ENCODE results near the gene ADARB2. TPM values are rescaled to one million over a fixed set of nuclear protein-coding genes. Genes with fewer than 3 reads are reported as not detected.

Gene ADARB2
- total and polyA plus RNA-seq, 2 experiments from 2014 or later, result 2.0 to 5.0 TPM

DNA sequence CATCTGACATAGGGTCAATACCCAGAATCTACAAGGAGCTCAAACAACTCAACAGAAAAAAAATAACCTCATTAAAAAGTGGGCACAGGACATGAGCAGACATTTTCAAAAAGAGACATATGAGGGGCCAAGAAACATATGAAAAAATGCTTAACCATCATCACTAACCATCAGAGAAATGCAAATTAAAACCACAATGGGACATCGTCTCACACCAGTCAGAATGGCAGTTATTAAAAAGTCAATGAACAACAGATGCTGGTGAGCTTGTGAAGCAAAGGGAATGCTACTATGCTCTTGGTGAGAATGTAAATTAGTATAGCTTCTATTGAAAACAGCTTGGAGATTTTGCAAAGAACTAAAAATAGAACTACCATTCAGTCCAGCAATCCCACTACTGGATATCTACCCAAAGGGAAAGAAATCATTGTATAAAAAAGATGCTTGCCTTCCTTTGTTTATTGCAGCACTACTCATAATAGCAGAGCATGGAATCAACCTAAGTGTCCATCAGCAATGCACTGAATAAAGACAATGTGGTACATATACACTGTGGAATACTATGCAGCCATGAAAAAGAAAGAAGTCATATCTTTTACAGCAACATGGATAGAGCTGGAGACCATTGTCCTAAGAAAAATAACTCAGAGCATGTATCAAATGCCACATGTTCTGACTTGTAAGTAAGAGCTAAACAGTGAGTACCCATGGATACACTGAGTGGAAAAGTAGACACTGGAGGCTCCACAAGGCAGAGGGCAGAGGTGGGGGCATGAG lies 139.8 kb downstream of the ADARB2 start:
- TF ChIP-seq, protein P1, sequence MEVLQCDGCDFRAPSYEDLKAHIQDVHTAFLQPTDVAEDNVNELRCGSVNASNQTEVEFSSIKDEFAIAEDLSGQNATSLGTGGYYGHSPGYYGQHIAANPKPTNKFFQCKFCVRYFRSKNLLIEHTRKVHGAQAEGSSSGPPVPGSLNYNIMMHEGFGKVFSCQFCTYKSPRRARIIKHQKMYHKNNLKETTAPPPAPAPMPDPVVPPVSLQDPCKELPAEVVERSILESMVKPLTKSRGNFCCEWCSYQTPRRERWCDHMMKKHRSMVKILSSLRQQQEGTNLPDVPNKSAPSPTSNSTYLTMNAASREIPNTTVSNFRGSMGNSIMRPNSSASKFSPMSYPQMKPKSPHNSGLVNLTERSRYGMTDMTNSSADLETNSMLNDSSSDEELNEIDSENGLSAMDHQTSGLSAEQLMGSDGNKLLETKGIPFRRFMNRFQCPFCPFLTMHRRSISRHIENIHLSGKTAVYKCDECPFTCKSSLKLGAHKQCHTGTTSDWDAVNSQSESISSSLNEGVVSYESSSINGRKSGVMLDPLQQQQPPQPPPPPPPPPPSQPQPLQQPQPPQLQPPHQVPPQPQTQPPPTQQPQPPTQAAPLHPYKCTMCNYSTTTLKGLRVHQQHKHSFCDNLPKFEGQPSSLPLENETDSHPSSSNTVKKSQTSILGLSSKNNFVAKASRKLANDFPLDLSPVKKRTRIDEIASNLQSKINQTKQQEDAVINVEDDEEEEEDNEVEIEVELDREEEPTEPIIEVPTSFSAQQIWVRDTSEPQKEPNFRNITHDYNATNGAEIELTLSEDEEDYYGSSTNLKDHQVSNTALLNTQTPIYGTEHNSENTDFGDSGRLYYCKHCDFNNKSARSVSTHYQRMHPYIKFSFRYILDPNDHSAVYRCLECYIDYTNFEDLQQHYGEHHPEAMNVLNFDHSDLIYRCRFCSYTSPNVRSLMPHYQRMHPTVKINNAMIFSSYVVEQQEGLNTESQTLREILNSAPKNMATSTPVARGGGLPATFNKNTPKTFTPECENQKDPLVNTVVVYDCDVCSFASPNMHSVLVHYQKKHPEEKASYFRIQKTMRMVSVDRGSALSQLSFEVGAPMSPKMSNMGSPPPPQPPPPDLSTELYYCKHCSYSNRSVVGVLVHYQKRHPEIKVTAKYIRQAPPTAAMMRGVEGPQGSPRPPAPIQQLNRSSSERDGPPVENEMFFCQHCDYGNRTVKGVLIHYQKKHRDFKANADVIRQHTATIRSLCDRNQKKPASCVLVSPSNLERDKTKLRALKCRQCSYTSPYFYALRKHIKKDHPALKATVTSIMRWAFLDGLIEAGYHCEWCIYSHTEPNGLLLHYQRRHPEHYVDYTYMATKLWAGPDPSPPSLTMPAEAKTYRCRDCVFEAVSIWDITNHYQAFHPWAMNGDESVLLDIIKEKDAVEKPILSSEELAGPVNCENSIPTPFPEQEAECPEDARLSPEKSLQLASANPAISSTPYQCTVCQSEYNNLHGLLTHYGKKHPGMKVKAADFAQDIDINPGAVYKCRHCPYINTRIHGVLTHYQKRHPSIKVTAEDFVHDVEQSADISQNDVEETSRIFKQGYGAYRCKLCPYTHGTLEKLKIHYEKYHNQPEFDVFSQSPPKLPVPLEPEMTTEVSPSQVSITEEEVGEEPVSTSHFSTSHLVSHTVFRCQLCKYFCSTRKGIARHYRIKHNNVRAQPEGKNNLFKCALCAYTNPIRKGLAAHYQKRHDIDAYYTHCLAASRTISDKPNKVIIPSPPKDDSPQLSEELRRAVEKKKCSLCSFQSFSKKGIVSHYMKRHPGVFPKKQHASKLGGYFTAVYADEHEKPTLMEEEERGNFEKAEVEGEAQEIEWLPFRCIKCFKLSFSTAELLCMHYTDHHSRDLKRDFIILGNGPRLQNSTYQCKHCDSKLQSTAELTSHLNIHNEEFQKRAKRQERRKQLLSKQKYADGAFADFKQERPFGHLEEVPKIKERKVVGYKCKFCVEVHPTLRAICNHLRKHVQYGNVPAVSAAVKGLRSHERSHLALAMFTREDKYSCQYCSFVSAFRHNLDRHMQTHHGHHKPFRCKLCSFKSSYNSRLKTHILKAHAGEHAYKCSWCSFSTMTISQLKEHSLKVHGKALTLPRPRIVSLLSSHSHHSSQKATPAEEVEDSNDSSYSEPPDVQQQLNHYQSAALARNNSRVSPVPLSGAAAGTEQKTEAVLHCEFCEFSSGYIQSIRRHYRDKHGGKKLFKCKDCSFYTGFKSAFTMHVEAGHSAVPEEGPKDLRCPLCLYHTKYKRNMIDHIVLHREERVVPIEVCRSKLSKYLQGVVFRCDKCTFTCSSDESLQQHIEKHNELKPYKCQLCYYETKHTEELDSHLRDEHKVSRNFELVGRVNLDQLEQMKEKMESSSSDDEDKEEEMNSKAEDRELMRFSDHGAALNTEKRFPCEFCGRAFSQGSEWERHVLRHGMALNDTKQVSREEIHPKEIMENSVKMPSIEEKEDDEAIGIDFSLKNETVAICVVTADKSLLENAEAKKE (CRISPR knock-in tag; IDR thresholded peaks at IDR 0.05), result no peak
- TF ChIP-seq REST (IDR thresholded peaks at IDR 0.05; ENCODE audit: unreplicated experiment) (no peak), EZH2 (IDR thresholded peaks at IDR 0.05; ENCODE audit: low read depth, unreplicated experiment) (no peak), STAT1 (IDR thresholded peaks at IDR 0.05; ENCODE audit: unreplicated experiment) (no peak), ZNF114 (CRISPR knock-in tag; IDR thresholded peaks at IDR 0.05) (no peak), POLR2AphosphoS5 (IDR thresholded peaks at IDR 0.05; ENCODE audit: low read depth) (no peak), EZH2phosphoT487 (IDR thresholded peaks at IDR 0.05; ENCODE audit: unreplicated experiment) (no peak), ETS1 (IDR thresholded peaks at IDR 0.05) (no peak), JUNB (IDR thresholded peaks at IDR 0.05; ENCODE audit: unreplicated experiment) (no peak), CTCF (conservative IDR thresholded peaks at IDR 0.05; ENCODE audit: low read depth in 2 of 2) (no peak), ZNF331 (CRISPR knock-in tag; IDR thresholded peaks at IDR 0.05; ENCODE audit: low read depth) (no peak), CREB1 (CRISPR knock-in tag; IDR thresholded peaks at IDR 0.05; ENCODE audit: low read depth) (no peak), NANOG (IDR thresholded peaks at IDR 0.05; ENCODE audit: borderline replicate concordance) (no peak)

More for the DNA sequence above, 139.8 kb downstream of the ADARB2 start:
- Histone ChIP-seq H3K36me3 (ENCODE audit: insufficient read depth) (0 out of 2 replicates have a peak, but pooled peaks cover 4% of the 10 kb centered on the region), H3K9me2 (ENCODE audit: insufficient read depth) (no peaks in the 10 kb centered on the region), H2AFZ (no peak overlapping the region), H3K4me3 (no peak overlapping the region), H3F3A (replicated peaks; ENCODE audit: low read depth) (no peaks in the 10 kb centered on the region), H4K20me1 (replicated peaks; ENCODE audit: insufficient read depth) (no peaks in the 10 kb centered on the region), H3K4me2 (no peak overlapping the region), H3K79me2 (replicated peaks; ENCODE audit: insufficient read depth) (no peaks in the 10 kb centered on the region), H3K27ac (ENCODE audit: low read depth) (no peak overlapping the region), H3K4me1 (ENCODE audit: insufficient read depth) (no peaks in the 10 kb centered on the region), H3K27me3 (ENCODE audit: insufficient read depth) (no peaks in the 10 kb centered on the region)
- Mint-ChIP-seq H3K27me3 (ENCODE audit: insufficient read depth, low read depth, poor library complexity) (peaks cover 2% of the 10 kb centered on the region), H3K4me3 (no peak overlapping the region), H3K36me3 (ENCODE audit: low read depth) (no peaks in the 10 kb centered on the region), H3K9me3 (no peaks in the 10 kb centered on the region), H3K27ac (no peak overlapping the region), H3K4me1 (no peaks in the 10 kb centered on the region; the same call in 2 of the 3 replicates)
- no peak for DNase-seq (ENCODE audit: low spot score)
- ATAC-seq, result no peak
